ENCODE measurements around the gene IP6K3. TPM values are rescaled to one million over a fixed set of nuclear protein-coding genes. Genes with fewer than 3 reads are reported as not detected.

Gene IP6K3
- total RNA-seq, 6 experiments from 2014 or later = 0.25 to 0.83 (median 0.50) TPM; not detected in 2

- DNase-seq = no peak
- no peaks in the 10 kb centered on the region for H3K4me1 Mint-ChIP-seq (ENCODE audit: low read depth)
- H3K9me3 Mint-ChIP-seq = no peaks in the 10 kb centered on the region
- peaks cover 60% of the 10 kb centered on the region for H3K27me3 Mint-ChIP-seq (ENCODE audit: insufficient read depth)
- no peak overlapping the region for H3K27ac Mint-ChIP-seq
- no peak overlapping the region for H3K4me3 Mint-ChIP-seq
- TF ChIP-seq CTCF (IDR thresholded peaks at IDR 0.05) = no peak
- H3K36me3 Mint-ChIP-seq (ENCODE audit: low read depth) = no peaks in the 10 kb centered on the region
These were observed 22.3 kb downstream of the IP6K3 start for GRCh38 chr6:33724102-33725023.

GRCh38 chr6:33723371-33724085 lies 23.2 kb downstream of the IP6K3 start:
- H3K4me1 Mint-ChIP-seq (ENCODE audit: low read depth) = 0 out of 2 replicates have a peak, but pooled peaks cover under 1% of the 10 kb centered on the region
- H3K9me3 Mint-ChIP-seq = no peaks in the 10 kb centered on the region
- no peaks in the 10 kb centered on the region for H3K36me3 Mint-ChIP-seq (ENCODE audit: low read depth)
- no peak for TF ChIP-seq CTCF (IDR thresholded peaks at IDR 0.05)
- H3K27ac Mint-ChIP-seq = no peak overlapping the region
- no peak for DNase-seq
- no peak overlapping the region for H3K4me3 Mint-ChIP-seq
- peaks cover 56% of the 10 kb centered on the region for H3K27me3 Mint-ChIP-seq (ENCODE audit: insufficient read depth)

GRCh38 chr6:33722103-33722623 lies 24.5 kb downstream of the IP6K3 start:
- no peak for TF ChIP-seq CTCF (IDR thresholded peaks at IDR 0.05)
- no peak overlapping the region for H3K27ac Mint-ChIP-seq
- H3K4me3 Mint-ChIP-seq = no peak overlapping the region
- DNase-seq = no peak
- no peaks in the 10 kb centered on the region for H3K9me3 Mint-ChIP-seq
- H3K27me3 Mint-ChIP-seq (ENCODE audit: insufficient read depth) = peaks cover 56% of the 10 kb centered on the region
- H3K36me3 Mint-ChIP-seq (ENCODE audit: low read depth) = no peaks in the 10 kb centered on the region
- peaks cover 8% of the 10 kb centered on the region; the same call in 1 of the 2 replicates for H3K4me1 Mint-ChIP-seq (ENCODE audit: low read depth)

GRCh38 chr6:33721508-33721907 lies 25.2 kb downstream of the IP6K3 start:
- TF ChIP-seq CTCF (IDR thresholded peaks at IDR 0.05) = no peak
- Mint-ChIP-seq H3K4me3 (no peak overlapping the region), H3K4me1 (ENCODE audit: low read depth) (peaks cover 8% of the 10 kb centered on the region; the same call in 1 of the 2 replicates), H3K27me3 (ENCODE audit: insufficient read depth) (peaks cover 49% of the 10 kb centered on the region), H3K27ac (no peak overlapping the region), H3K9me3 (no peaks in the 10 kb centered on the region), H3K36me3 (ENCODE audit: low read depth) (no peaks in the 10 kb centered on the region)
- no peak for DNase-seq

- H3K4me1 Mint-ChIP-seq (ENCODE audit: low read depth) = peaks cover 8% of the 10 kb centered on the region; the same call in 1 of the 2 replicates
- no peak overlapping the region for H3K27ac Mint-ChIP-seq
- no peak for TF ChIP-seq CTCF (IDR thresholded peaks at IDR 0.05)
- no peak for DNase-seq
- no peaks in the 10 kb centered on the region for H3K9me3 Mint-ChIP-seq
- peaks cover 49% of the 10 kb centered on the region for H3K27me3 Mint-ChIP-seq (ENCODE audit: insufficient read depth)
- H3K36me3 Mint-ChIP-seq (ENCODE audit: low read depth) = no peaks in the 10 kb centered on the region
- H3K4me3 Mint-ChIP-seq = no peak overlapping the region
These were observed 25.7 kb downstream of the IP6K3 start for GRCh38 chr6:33720998-33721397.
